Hematopoietic multipotent progenitor cell treated with erythropoietin and hydrocortisone succinate and interleukin-3 and kit ligand, for 4 days (in vitro differentiated cells): Measurements from ENCODE around the gene CCDC57.
"Not testable (repeated sequence)": the region's sequence is repeated elsewhere in the genome, so short reads cannot be mapped to it uniquely, and the experiment has no call there.

Experiments
- DNase-seq: peaks from one replicate; pipeline ENCODE4 v3.0.0-alpha.2; 2015

The CCDC57 gene

DNA sequence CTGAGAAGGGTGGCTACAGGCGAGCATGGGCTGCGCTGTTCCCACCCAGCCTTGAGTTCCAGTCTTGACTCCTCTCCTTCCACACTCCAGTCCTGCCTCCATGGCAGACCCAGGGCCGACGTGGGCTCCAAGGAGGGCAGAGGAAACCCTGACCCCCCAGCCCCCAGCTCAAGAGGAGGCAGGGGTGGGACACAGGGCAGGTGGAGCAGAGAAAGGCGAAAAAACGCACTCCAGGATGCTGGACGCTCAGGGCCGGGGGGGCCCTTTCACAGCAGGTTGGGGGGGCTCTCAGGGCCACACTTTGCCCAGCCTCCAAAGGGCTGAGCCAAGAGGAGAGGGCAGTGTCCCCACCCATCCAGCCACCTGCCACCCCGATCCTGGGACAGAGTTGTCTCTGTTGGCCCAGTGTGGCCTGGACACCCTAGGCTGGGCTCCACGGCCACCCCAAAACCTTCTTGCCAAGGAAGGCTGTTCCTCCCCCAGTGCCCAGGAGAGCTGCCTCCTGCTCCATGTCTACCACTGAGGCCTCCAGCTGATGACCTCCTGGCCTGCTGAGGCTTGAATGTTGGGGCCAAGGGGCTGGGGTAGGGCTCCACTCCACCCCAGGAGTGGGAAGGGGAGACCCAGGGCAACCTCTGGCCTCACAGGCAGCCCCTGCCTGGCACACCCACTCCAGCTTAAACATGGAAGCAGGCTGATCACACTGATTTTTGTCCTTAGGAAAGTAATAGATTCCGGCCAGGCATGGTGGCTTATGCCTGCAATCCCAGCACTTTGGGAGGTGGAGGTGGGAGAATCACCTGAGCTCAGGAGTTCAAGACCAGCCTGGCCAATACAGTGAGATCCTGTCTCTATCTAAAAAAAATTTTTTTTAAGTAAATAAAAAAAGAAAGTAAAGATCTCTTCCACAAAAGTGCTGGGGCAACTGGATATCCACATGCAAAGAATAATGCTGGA is 7.4 kb upstream of the CCDC57 start:
- no peak for DNase-seq

DNA sequence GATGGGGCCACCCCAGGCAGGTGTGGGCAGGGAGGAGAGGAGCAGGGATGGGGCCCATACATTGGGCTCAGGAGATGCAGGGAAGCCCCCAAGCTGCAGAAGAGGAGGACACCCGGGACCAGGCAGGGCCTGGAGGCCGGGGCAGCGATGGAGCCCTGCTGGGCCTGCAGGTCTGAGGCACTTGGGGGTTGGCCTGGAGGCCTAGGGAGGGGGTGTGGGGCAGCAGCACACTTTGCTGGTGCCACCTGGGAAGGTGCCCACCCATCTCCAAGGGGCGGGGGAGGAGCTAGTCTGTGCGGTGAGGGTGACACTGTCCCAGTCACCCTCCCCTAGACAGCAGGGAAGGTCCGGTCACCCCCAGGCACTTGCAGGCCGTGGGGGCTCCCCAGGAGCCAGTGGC is 6.4 kb upstream of the CCDC57 start:
- DNase-seq, result no peak

DNA sequence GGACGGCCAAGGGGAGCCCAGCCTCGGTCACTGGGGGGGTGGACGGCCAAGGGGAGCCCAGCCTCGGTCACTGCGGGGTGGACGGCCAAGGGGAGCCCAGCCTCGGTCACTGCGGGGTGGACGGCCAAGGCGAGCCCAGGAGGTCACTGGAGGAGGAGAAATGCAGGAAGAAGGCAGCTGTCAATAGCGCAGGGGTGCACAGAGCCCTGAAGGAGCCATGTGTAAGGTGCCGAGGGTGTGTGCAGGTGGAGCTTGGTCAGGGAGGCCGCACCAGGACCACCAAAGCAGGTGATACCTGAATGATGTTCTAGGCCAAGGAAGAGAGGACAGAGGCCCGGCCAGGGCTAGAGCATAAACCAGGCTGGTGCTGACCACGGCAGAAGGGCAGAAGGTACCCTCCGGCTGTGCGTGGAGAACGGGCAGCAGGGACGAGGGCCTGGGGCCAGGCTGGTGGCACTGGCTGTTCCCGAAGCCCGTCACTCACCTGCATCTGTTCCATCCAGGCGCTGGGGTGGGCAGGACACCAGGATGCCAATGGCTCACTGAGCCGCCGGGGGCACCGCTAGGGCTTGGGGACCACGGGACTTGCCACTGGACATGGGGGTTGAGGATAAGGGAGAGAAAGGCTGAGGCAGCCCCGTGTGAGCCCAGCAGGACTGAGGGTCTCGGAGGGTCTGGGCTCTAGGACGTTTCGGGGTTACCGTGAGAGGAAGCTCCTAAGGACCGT is 5.9 kb upstream of the CCDC57 start:
- no peak for DNase-seq

DNA sequence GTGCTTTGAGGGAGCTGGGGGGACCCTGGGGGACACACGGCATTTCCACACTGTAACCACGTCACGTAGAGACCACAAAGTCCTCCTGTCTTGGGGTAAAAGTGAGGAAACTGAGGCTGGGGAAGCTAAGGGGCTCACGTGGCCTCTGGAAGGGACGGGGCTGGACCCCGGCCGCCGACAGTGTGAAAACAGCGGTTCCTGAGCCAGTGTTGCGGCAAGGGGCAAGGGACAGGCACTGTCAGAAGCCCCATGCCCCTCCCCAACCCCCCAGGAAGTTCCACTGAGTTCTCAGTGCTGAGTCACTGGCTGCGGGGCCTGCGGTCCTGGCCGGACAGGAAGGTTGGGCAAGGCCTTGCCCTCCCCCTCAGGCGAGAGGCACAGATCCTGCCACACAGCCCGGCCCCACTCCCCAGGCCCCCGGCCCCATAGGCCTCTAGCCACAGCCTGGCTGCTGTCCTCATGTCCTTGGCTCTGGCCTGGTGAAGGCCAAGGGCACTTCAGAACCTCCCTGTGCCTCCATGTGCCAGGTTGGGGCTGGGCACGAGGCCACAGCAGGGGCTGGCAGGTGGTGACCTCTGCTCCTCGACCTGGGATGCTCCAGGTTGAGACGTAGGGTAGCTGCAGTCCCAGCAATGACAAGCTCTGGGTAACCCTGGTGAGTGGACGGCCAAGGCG is 5.0 kb upstream of the CCDC57 start:
- peak; percentile 88 for DNase-seq

DNA sequence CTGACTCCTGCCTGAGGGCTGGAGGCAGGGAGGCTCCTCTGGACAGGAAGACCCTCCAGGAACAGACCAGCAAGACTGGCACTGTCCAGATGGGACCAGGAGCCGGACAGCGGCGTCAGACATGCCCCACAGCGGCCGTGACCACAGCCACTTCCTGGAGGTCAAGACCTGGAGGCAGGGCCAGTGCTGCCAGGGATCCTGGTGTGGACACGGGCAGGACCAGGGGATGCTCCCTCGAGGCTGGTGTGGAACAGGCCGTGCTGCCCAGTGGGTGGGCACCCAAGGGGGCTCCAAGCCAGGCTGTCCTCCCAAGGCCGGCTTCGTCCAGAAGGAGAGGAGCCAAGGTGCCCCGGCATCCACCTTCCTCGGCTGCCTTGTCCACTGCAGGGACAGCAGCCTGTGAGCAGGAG is 4.5 kb upstream of the CCDC57 start:
- DNase-seq, result peak; percentile 30

DNA sequence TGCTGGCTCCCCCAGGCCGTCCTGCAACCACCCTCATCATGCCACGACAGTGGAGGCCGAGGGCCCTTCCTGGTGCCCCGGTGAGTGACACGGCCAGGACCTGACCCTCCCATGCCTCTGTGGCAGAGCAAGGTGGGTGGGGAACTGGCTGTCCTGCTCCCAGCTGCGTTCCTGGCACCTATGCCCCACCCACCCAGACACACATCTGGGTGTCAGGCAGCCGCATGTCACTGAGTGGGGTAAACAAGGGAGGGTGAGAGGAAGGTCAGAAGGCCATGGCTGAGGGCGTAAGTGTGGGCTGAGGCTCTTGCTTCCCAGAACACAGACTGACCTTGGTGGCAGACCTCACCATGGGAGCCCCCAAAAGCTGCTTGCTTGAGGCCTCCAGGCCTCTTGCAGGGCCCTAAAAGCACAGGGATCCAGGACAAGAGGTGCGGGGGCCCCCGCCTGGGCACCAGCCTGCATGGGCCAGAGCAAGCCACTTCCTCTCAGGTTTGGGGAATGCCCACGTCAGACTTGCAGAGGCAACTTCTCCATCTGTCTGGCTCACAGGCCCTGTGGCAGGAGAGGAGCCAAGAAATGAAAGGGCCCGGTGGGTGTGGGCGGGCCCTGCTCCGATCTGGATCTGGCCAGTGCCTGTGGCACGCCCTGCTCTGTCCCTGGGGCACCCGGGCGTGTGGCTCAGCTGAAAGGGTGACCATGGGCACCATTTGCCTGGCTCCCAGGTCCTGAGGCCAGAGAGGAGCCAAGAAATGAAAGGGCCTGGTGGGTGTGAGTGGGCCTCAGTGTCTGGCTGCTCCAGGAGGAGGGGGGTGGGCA is 3.9 kb upstream of the CCDC57 start:
- peak; percentile 97 for DNase-seq

DNA sequence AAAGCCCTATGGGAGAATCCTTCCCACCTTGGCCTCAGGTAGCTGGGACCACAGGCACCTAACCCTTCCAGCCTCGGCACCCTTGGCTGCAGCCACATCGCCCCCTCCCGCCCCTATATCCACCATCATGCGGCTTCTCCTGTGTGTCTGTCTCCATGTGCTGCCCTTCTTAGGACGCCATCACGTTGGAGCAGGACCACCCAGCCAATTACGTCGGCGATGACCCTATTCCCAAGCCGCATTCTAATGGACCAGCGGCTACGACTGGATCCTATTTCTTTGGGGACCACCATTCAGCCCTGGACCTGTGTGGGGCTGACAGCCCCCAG is 3.3 kb upstream of the CCDC57 start:
- no peak for DNase-seq

DNA sequence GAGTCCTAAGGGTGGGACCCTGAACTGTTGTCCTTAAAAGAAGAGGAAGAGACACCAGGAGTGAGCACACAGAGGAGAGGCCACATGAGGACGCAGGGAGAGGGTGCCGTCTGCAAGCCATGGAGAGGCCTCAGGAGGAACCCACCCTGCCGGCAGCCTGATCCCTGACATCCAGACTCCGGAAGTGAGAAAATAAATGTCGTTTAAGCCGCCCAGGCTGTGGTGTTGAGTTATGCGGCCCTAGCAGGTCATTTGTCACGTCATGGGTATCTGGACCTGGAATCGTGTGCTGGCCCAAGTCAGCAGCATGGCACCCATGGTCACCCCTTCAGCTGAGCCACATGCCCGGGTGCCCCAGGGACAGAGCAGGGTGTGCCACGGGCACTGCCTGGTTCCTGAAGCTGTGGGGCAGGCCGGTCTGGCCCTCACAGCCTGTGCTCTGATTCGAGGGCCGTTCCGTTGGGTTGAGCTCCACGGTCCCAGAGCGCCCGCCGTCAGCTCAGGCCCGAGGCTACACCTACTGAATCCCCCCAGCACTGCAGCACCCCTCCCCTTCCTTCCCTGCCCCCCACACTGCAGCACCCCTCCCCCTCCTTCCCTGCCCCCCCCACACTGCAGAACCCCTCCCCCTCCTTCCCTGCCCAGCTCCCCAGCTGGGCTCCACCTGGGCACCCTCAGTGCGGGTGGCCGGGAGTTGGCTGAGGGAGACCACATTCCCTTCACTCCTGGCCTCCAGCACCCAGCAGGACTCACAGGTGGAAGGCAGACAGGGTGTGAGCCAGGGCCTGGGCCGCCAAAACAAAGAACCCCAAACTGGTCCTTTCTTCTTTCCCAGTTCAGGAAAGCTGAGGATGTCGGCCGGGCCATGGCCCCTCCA is 2.7 kb upstream of the CCDC57 start:
- DNase-seq, result peak; percentile 37

DNA sequence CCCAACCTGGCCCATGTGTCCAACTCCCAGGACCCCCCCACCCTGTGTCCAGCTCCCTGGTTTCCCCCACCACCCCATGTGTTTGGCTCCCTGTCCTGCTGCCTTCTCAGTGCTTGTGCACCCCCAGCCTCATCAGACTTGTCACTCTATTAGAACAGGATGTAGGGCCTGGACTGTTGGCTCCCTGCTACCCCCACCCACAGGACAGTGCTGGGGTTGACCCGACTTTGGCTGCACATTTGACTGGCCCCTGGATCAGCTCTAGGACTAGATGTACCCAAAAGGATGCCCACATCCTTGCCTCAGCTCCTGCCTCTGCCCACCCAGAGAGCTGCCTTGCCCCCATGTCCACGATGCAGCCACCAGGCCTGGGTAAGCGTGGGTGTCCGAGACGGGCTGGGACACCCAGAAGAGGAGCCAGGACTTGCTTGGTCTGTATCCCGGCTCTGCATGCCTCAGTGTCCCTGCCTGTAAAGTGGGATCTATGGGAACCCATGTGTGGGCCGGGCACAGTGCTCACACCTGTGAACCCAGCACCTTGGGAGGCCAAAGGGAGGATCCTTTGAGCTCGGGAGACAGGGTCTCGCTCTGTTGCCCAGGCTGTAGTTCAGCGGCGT is 1.5 kb upstream of the CCDC57 start:
- no peak for DNase-seq

DNA sequence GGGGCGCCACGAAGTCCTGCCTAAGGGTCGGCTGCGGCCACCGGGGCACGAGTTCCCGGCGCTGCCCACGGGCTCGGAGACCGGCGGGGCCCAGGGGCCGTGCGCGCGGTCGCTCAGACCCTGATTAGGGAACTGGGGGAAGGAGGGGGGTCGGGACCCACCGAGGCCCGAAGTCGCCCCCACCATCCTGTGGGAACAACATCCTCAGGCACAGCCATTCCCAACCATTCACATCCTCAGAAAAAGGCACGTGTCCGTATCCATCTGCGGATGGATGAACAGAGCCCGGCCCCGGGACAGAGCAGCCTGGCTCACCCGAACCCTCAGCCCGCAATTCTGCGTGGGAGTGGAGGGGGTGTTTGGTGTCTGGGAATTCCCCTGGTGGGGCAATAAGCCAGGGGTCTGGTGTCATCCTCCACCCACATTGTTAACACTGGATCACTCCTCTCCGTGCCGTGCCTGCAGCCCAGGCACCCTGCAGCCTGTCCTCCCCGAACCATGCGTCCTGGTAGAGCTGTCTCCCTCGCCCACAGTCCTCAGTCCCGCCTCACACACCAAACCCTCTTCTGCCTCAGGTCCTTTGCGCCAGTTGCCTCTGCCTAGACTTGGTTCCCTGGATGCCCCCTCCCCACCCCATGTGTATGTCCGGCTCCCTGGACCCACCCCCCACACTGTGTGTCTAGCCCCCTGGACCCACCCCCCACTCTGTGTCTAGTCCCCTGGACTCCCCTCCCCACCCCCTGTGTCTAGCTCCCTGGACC is 789 bp upstream of the CCDC57 start:
- DNase-seq, result peak; percentile 36

DNA sequence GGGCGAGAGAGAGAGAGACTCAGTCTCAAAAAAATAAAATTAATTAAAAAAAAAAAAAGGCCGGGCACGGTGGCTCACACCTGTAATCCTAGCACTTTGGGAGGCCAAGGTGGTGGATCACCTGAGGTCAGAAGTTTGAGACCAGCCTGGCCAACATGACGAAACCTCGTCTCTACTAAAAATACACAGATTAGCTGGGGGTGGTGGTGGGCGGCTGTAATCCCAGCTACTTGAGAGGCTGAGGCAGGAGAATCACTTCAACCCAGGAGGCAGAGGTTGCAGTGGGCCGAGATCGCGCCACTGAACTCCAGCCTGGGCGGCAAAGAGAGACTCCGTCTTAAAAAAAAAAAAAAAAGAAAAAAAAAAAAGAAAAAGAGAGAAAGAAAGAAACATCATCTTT is 2.0 kb downstream of the CCDC57 start:
- not testable (repeated sequence) for DNase-seq

DNA sequence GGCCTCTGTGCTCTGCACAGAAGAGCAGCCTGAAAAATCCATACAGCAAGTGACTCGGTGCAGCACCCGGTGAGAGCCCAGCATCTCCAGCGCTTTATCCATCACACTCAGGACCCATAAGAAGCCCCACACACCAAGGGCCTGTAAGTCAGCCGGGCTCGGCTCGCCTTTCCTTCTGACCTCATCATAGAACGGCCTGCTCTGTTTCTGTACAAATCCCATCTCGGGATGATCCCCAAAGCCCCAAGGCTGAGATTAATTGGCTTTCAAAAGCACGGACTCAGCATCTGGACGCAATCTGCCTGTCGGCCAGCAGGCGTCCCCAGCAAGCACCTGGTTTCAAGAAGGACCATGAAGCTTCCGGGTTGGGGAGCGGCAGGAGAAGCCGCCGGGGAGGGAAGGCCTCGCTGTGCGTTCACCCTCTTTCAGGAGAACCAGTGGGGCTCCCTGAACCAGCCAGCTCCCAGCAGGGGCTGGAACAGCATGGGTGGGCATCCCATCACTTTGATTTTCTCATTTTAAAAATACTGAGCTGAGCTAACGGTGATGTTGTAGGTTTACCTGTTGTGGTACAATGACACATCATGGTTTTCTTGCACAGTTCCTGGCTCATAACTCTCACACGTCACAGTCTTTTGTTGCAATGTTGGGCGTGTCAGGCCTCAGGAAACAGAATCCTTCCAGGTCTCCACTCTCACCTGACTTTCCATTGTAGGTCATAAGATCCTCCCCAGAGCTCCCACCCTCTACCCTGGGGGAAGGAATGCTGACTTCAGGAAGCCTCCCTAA is 6.7 kb downstream of the CCDC57 start:
- DNase-seq, result peak; percentile 95

DNA sequence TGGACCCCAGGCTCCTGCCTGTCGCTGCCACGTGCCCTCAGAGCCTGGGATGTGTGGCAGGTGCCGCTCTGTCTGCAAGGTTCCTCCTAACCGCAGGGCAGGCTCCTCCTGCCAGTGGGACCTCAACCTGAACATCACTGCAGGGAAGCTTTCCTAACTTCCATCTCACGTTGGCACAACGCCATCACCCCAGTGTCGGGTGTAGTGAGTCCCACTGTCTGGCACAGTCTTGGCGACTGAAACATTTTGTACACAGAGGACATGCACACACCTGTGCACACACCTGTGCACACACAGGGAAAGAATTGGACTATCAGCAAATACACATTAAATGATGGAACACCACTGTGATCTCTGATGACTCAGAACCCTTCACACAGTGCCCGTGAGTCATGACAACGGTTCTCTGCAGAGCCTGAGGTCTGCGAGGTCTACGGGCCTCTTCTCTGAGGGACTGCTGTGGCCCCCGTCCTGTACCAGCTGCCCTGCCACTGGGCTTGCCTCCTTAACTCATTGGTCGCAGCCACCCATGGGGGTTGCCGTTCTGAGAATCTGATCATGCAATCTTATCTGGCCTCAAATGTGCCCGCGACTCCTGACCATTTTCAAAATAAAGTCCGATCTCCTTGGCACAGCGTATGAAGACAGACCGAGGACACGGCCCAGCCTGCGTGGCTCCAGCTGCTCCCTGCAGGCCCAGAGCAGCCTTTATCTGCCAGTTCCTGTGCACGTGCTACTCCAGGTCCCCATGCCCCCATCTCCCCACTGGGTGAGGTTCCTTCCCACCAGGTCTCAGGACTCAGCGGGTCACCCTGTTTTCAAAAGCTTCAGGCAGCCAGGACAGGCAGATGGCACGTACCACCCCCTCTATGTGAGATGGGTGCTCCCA is 7.6 kb downstream of the CCDC57 start:
- DNase-seq, result peak; percentile 81

DNA sequence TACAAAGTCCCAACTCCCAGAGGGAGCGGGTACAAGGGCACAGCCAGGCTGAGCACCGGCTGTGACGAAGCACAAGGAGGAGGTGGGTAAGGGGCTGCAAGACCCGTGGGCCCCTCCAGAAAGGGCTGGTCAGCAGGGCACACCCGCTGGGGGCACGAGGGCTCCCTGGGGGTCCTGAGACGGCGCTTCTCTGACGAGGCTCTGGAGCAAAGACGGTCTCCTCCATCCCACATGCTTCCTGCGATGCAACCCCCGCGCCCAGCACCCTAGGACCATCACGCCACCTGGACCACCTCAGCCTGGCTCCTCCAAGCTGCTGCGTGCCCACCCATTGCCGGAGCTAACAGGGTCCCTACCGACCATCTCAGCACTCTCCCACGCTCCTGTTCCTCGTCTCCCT is 8.7 kb downstream of the CCDC57 start:
- no peak for DNase-seq

DNA sequence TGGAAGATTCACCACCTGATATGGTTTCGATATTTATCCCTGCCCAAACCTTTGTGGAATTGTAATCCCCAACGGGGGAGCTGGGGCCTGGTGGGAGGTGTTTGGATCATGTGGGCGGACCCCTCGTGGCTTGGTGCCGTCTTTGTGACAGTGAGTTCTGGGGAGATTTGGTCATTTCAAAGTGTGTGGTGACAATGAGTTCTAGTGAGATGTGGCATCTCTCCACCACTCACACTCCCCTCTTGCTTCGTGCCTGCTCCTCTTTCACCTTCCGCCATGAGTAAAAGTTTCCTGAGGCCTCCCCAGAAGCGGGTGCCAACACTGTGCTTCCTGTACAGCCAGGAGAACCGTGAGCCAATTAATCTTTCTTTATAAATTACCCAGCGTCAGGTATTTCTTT is 9.7 kb downstream of the CCDC57 start:
- DNase-seq, result peak; percentile 28

DNA sequence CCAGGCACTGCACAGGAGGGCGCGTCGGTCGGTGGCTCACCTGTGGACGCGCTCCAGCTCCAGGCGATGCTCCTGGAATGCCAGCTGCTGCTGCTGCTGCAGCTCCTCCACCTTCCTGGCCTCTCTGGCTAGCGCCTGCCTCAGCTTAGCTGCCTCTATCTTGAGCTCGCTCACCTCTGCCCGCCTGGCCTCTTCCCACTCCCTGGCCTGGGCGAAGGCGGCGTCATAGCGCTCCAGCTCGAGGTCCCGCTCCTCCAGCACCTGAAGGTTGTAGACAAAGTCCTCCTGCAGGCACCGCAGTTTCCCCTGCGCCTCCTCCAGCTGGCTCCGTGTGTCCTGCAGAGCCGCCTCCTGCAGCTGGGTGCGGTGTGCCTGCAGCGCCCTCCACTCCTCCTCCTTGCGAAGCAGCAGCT is 11.1 kb downstream of the CCDC57 start:
- peak; percentile 38 for DNase-seq

DNA sequence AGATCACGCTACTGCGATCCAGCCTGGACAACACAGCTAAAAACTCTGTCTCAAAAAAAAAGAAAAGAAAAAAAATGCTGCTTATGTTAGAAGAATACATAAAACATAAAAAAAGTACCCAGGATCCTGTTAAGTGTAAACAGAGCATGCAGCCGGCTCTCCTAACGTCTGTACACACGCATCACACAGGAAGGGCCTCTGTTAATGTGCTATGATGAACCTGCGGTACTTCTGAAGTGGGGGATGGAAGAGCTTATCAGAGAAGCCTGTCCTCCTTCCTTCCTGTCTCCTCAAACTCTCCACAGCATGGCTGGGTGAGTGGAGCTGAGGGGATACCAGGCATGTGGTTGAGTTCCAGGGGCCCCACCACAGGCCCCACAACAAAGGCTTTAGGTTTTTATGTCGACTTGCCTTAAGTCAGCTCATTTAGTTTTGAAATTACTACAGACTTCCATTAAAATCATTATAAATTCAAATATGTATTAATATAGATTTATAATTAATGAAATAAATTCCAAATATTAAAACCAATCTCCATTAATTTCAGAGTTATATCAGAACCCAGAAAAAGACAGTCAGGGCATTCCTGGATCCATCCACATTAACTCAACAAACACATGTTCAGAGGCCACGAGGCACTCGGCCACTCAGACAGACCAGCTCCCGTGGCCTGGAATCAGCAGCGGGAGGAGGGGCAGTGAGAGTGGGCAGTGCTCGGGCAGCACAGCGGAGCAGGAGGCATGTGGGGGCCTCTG is 11.7 kb downstream of the CCDC57 start:
- DNase-seq, result peak; percentile 97

DNA sequence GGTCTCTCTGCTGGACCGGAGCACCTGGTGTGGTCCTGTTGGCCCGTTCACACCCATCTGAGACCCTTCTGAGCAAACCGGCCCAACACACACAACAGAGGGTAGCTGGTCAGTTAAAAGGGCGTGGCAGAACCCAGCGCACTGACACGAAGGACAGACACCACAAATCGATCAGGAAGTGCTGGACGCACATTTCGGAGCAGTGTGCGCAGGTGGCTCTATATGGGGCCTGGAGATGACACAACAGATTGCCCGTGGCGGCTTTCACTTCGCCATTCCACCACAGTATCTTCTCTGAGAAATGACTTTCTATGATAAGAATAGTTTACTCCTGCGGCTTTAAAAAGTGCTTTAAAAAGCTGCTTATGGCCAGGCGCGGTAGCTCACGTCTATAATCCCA is 12.5 kb downstream of the CCDC57 start:
- peak; percentile 18 for DNase-seq
